ENCODE data around the gene CALML5.

The CALML5 gene

DNA sequence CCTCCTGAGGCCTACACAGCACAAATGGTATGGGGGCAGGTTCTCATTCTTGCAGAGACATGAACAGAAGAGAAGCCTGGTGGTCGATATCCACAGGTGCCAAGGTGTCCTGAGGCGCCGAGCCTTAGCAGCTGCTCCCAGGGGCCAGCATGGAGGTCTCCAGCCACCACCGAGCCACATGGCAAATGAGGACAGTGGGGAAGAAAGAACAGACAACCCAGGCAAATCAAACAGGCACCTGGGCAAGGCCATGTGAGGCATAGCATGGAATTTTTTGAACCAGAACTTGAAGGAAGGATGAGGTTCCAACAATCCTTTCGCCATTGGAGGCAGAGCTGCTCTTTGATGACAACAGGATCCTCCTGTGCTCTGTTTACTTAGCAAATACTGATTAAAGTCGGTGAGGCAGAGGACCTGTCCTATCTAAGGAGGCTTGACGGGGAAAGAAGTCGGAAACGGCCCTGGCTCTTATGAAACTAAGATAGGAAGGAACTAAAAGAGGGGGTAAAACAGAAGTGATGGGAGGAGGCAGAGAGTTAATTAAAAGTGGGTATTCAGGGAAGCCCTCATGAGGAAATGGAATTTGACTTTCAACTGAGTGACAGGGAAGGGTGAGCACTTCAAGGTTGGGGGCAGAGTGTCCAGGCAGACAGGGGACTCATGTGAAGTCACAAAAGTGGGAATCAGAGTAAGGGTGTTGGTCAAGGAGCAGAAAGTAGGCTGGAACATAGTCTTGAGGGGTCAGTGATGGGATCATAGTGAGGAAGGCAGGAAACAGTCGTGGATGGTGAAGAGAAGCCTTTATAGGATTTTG is 16.8 kb upstream of the CALML5 start:
- DNase-seq (ENCODE audit: low spot score), result no peak

DNA sequence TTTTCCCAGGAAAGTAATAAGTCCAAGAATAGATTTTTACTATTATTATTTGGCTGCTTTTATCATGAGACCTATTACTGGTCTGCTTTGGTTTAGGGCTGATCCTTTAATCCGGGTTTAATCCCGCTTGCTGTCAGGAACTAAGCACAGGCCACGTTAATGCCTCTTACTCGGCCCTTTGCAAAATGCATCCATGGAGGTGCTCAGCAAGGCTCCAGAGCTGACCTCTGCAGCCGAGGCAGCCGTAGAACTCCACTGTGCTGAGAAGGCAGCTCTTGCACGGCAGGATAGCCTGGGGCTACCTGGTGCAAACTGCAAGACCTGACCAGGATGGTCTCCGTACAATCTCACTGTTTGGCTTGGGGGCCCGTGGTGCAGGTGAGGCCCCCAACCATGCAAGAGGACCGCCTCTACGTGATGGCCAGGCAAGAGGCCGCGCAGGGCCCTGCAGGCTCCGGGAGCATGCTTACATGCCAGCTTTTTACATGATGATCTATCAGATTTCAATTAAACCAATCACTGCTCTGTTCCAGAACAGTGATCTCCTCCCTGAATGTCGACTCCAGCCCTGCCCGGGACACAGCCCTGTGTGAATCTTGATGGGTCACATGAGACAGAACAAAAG is 15.0 kb upstream of the CALML5 start:
- DNase-seq (ENCODE audit: low spot score), result no peak

DNA sequence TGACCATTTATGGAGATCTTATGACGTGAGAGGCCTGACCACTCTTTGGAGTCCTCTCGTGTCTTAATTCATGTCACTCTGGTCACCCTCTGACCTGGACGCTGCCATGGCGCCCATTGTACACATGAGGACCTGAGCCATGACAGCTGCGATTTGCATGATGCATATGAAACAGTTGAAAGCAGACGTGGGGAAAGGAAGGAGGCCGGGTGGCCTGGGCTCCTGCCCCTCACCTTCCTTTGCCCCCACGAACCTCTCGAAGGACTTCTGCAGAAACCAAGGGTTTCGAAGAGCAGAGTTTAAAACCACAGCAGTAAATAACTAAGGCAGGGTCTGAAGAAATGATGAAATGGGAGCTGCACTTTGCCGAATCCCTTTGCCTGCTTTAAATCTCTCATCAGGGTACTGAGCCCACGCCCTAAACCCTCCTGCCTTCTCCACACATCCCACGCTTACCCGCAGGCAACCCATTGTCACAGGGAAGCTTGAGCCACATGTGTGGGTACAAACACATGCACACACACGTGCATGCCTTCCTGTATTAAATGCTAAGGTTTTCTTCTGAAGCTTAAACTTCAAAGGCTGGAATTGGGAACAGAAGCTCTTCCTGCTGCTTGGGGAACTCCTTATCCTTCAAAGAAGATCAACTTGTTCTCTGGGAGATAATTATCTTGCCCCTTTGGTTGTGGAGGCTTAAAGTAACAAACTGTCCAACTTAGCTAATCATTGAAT is 13.7 kb upstream of the CALML5 start:
- no peak for DNase-seq (ENCODE audit: low spot score)

DNA sequence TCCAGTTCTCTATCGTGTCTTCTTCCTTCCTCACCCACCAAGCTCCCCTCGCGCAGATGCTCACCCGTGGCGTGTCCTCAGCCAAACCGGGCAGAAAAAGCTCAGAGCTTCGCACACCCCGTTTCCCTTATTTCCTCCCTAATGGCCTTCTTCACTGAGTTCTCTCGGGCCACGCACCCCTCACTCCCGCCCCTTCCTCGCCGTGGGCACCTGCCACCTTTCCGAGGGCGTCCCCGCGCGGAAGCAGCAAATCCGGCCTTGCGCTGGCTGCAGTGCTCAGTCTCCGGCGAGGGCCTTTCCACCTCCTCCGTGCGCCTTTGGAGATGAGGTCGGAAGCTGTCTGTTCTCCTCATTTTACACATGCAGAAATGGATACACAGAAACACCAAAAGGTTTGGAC is 13.0 kb upstream of the CALML5 start:
- no peak for DNase-seq (ENCODE audit: low spot score)

DNA sequence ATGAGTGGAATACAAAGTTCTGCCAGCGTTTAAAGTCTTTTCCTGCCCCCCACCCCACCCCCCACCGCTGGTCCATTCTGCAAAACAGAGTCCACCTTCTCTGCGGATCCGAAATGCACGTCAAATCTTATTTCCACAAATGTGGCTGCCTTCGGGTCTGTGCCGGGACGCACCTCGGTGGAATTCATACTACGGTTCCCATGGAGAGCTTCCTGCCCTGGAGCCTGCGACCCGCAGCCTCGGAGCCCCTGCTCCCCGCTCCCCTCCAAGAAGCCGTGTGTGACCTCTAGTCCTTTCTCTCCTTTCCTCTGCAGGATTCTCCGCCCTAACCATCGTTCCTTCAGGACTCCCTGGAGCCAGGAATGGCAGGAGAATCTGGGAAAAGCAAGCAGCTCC is 12.5 kb upstream of the CALML5 start:
- DNase-seq (ENCODE audit: low spot score), result no peak

DNA sequence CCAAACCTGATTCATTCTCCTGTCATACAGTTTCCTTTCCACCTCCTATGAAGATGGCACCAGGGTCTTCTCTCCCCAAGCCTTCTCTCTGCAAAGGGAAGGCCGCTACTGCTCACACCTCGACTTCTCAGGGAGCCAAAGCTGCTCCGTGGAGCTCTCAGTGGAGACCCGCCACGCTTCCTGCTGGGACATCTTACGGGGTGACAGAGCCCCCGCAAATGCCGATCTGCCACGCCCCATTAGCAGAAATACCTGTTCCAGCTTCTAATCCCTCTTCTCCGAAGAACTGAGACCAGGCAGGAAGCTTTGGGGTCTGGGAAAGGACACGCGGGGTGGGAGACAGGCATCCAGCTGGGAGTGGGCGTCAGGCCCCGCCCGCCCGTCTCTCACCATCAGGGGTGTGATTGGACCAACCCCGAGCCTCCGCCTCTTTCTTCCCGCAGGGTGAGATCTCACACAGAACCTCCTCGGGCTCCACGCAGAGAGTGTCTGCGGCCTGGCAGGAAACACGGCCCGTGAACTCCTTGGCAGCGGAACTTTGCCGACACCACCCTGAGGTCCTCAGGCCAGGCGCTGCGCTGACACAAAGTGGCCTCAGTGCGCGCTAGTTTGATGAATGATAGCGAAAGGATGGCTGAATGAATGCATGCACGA is 12.0 kb upstream of the CALML5 start:
- no peak for DNase-seq (ENCODE audit: low spot score)

DNA sequence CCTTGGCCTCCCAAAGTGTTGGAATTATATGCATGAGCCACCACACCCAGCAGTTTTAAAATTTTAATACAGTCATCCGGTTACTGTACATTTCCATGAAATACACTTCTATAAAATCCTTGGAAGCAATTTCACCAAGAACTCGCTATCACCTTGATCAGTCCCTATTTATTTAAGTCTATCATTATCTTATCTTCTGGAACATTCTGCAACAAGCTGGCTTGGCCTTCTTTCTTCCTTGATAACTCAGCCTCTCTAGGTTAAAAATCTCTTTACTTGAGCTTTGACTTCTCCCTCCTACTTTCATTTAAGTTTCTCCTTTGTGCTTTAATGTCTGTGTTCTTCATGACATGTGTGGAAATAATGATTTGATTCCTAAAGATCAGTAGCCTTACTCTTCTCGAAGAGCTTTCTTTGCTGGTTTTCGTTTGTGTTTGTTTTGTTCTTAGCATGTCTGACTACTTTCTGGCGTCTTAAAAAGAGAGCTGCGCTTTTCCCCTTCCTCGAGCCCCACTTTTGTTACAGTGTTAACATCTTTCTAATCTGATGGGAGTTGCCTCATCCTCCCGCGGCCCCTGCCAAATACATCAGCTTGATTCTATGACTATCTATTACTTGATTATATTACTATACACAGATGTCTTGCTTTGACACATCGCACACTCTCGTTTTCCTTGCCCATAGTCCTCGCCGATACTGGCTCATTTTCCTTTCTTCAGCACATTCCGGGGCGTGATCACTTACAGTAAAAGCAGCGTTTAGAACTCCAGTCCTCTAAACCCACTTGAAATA is 11.1 kb upstream of the CALML5 start:
- DNase-seq (ENCODE audit: low spot score), result no peak

DNA sequence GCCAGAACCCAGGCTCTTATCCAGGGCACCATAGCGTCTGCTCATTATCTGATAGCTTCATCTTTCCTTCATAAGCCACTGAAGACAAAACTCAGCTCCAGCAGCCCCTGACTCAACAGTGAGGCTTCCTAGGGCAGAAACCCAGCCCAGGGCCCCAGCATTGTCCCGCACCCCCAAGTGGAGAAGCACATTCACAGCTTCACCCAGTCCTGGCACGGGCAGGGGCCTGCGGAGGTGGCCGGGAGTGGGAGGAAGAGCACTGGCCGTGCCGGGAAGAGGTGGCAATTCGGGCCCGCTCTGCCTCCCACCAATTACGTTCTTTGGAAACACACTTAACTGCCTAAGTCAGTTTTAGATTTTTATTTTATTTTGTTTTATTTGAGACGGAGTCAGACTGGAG is 10.3 kb upstream of the CALML5 start:
- DNase-seq (ENCODE audit: low spot score), result no peak

DNA sequence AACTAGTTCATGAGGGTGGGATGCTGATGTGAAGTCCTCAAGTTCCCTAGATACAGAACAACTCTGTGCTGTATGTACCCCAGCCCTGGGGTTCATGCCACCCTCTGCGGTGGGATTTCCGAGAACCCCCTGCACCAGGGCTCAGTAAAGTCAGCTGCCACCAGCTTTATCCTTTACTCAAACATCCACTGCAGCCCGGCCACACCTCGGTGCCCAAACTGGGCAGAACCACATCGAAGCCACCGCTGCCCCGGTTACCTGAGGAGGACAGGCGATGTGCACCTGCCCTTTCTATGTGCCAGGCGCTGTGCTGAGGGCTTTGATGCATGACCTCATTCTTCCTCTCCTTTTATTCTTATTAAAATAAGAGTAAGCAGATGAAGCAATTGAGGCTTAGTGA is 9.9 kb upstream of the CALML5 start:
- DNase-seq (ENCODE audit: low spot score), result no peak

DNA sequence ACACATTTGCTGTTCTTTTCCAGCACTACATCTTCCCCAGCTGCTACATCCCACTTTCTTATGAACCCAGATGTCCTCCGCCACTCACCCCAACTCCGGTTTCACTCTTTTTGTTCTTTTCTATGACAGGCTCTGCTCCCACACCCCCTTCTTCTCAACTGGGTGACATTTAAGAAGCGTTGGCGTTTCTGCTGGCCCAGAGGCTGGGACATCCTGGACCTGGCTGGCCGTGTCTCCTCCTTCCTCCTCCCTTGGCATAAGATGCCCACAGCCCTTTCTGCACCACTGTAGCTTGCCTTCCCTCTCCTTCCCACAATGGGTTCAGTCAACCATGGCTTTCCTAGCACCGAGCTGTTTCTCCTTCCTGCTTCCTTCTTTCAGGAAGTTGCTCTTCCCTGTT is 9.4 kb upstream of the CALML5 start:
- DNase-seq (ENCODE audit: low spot score), result no peak

DNA sequence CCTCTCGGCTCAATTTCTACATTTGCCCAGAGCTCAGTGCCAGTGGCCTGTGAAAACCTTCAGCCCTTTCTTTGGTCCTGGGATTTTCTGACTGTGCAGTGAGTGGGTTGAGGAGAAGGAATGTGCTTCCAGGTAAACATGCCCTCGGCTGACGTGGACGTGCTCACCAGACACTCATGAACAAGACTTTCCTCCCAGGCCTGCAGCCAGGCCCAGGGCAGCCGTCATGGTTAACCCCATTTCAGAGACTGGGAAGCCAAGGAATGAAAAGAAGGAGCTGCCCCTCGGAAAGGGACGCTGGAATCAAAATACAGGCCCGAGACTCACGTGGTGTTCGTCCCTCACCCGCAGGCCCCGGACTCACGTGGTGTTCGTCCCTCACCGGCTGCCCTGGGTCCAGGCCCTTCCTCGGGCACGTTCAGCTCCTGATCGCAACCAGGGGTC is 8.8 kb upstream of the CALML5 start:
- DNase-seq (ENCODE audit: low spot score), result no peak

DNA sequence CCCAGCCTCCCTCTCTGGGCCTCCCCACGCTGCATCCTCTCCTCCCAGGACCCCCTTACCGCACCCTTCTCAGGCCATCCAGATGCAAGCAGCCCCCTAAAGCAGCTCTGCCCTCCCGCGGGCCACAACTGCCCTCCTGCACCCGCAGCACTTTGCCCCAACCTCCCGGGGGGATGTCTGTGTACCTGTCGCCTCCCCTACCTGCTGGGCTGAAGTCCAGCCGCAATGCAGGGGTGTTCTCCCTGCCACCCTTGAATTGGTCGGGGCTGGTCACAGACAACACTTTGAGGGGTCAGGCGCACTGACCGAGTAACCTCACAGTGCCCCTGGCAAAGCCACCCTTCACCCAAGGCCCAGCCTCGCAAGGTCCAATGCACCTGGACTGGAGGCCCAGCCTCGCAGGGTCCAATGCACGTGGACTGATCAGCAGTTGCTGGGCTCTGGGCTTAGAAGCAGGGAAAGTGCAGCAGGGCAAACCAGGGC is 8.3 kb upstream of the CALML5 start:
- DNase-seq (ENCODE audit: low spot score), result no peak

DNA sequence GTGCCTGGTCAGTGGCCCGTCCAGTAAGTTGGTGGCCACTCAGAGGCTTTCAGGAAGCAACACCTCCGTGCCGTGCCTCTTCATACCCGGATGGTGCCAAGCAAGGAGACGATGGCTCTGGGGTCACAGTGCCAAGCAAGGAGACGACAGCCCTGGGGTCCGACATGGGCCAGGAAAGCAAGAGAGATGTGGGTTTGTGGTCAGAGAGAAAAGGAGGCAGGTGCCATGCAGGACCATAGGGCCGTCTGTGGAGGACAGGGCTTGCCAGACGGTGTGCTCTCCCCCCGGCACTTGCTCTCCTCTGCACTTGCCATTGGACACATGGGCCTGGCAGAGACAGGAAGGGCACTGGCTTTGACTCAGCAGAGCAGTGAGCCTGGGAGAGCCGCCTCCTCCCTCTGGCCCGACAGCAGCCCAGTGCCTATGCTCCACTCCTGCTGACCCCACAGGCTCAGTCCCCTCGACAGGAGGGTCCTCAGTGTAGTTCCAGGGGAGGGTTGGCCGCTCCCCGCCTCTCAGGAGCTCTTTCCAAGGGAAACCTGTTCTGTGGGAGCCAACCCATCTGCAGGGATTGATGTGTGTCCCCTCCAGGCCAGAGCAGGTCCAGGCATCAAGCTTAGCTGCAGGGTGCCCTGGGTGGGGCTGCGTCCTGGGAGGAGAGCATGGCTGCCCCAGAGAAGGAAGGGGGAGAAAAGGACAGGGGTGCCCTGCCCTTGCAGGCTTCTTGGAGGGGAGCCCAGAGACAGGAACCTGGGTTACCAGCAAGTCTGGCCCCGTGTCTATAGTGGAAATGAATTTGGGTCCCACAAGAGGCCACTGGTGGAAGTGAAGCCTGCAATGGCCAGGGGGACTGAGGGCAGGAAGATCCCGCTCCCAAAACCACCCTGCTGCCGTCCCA is 7.6 kb upstream of the CALML5 start:
- no peak for DNase-seq (ENCODE audit: low spot score)

DNA sequence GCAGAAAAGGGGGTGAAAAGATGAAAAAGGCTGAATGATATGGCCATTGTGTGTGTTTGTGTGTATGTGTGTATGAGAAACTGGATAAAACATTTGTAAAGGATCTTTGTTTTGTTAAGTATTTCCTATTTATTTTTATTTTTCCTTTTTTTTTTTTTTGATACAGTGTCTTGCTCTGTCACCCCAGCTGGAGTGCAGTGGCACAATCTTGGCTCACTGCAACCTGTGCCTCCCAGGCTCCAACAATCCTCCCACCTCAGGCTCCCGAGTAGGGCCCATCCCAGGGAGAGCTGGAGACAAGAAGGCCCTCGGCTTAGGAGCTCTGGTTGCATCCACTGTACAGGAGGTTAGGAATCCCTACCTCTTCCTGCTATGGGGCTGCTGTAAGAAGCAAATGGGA is 6.9 kb upstream of the CALML5 start:
- no peak for DNase-seq (ENCODE audit: low spot score)

DNA sequence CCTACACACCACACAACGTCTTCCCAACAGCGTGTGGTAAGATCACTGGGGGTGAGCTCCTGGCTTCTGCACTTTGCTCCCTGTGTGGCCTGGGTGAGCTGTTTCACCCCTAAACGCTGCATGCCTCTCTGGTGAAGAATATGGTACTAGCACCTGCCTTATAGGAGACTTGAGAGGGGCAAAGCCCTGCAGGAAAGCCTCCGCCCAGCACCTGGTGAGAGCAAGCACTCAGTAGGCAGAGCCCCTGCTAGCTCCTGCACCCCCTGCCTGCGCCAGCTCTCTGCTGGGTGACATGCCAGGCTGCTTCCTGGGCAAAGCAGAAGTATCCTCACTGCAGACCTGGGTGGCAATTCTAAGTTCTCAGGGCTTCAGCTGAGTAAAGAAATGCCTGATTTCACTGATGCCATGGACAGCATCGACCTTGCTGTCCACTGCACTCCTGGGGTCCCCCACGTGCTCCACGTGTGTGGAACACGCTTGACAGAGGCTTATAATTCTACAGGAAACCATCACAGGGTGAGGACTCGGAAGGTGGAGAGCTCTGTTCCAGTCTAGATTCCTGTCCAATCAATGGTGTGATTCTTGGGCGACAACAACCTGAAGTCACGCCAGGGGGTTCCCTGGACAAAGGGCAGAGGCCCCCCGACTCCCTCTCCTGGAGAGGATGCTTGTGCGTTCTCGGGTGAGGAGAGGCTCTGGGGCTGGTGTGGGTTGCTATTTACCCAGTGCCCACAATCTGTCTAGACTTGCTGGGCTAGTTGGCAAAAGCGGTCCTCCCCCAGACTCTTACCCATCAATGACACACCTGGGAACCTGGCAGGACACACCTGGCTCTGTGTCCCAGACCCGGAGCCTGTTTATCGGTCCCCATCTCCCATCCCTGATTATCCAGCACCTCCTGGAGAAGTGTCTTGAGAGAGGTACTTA is 5.0 kb upstream of the CALML5 start:
- DNase-seq (ENCODE audit: low spot score), result no peak

DNA sequence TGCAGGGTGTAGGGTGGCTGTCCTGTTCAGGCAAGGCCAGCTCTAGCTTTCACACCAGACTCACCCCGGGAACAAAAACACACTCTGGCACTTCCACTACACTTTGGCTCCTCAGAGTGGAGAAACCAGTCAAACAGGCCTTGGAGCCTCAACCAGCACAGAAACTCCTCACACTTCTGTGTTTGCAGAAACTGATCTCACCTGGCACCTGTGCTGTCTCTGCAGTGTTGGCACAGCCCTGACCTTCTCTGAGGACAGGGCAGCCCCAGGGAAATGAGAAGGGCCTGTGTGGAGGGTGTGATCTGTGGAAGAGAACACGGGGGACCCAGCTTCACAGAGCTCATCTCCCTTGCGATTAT is 4.1 kb upstream of the CALML5 start:
- no peak for DNase-seq (ENCODE audit: low spot score)

DNA sequence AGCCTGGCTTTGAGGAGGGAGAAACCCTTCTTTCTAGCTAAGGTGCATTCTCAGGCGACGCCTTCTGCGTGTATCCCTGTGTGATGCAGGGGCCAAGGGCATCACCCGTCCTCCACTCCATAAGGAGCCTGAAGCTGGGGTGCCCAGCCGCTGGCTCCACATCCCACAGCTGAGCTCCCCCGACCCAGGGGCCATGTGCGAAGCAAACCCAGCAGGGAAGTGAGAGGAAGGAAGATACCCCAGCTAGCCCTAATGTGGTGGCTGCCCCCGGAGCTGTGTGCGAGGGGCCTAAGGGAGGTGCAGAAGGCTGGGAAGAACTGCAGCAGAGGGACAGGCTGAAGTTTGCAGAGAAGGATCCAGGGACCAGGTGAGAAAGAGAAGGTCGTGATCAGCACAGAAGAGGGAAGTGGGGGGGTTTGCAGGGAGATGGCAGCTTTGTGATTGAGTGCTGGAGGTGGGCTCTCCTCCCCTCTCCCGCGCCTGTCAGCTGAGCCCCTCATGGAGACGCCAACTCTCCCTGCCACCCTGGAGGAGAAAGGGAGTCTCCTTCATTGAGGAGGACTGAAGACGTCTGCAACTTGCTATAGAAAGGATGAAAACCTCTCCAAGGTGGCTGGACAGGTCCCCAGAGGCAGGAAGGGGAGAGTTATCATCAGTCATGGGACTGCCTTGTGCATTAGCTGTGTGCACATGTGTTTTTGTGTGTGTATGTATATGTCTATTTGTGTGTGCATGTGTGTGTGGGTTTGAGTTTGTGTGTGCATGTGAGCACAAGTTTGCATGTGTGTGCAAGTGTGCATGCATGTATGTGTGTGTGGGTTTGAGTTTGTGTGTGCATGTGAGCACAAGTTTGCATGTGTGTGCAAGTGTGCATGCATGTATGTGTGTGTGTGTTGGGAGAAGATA is 3.5 kb upstream of the CALML5 start:
- DNase-seq (ENCODE audit: low spot score), result no peak

DNA sequence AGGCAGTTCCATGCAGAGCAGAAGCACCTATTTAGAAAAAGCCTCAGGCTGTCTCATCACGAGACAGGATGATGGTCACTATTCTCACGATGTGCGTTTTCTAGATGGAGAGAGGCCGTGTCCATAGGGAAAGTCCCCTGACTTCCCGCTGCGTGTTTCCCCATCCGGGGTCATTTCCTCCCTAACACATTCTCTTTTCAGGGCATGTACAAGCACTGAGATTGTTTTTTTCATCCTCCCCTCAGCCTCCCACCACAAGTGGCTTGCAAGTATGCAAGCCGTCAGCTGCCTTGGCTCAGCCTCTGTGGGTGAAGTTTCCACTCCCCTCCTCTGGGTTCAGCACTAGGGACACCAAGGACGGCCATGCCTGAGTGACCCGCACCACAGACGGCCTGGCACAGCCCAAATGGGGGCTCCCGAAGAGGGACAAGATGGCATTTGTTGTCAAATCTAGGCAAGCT is 2.7 kb upstream of the CALML5 start:
- no peak for DNase-seq (ENCODE audit: low spot score)
